ENCODE data around the gene LINGO3.
A peak's percentile ranks its signal among the peaks of the same experiment; 100 is the strongest.

LINGO3 gene

DNA sequence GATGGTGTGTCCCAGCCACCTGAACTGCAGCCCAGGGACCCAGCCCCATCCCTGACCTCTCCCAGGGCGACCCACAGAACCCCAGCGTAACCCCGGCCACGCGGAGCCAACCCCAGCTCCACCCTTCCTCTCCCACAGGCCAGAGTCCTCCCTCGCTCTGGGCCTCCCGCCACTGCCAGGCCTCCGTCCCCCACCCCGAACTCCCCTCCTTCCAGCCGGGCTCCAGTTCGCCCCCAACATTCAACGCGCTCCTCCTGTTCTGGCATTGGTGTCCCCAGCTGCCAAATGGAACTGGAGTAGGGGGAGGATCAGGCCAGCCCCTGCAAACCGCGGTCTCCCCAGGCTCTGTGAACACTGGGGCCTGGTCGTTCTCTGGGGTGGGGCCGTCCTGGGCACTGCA, 7.4 kb downstream of the LINGO3 start:
- TF ChIP-seq TAF1 (IDR thresholded peaks at IDR 0.05; ENCODE audit: low read depth, low read length) (no peak), POLR2AphosphoS5 (IDR thresholded peaks at IDR 0.05; ENCODE audit: low read depth, low read length) (no peak), SPI1 (IDR thresholded peaks at IDR 0.05; ENCODE audit: low read depth, low read length) (no peak), PAX5 (IDR thresholded peaks at IDR 0.05; ENCODE audit: insufficient read depth, low read length, severe bottlenecking) (no peak), POLR2A (IDR thresholded peaks at IDR 0.05; ENCODE audit: low read depth, low read length) (no peak; the same call in 1 of the 2 replicates), POU2F2 (IDR thresholded peaks at IDR 0.05; ENCODE audit: low read depth, low read length) (no peak)
- FAIRE-seq (no peak), DNase-seq (ENCODE audit: insufficient read length, low spot score) (no peak)

DNA sequence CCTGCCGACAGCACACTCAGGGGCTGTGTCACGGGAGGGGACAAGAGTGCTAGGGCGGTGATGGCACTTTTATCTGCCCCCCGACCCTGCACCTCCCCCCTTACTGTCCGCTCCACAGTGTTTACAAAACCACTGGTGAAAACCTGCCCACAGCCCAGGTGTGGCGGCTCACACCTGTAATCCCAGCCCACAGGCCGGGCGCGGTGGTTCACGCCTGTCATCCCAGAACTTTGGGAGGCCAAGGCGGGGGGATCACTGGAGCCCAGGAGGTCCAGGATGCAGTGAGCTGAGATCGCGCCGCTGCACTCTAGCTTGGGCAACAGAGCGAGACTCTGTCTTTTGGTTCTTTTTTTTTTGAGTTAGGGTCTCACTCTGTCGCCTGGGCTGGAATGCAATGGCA, 11.8 kb downstream of the LINGO3 start:
- TF ChIP-seq POU2F2 (IDR thresholded peaks at IDR 0.05; ENCODE audit: low read depth, low read length) (no peak), POLR2A (IDR thresholded peaks at IDR 0.05; ENCODE audit: low read depth, low read length) (no peak), SPI1 (IDR thresholded peaks at IDR 0.05; ENCODE audit: low read depth, low read length) (no peak), PAX5 (IDR thresholded peaks at IDR 0.05; ENCODE audit: insufficient read depth, low read length, severe bottlenecking) (no peak), POLR2AphosphoS5 (IDR thresholded peaks at IDR 0.05; ENCODE audit: low read depth, low read length) (peak; percentile 23; the same call in 1 of the 2 replicates)
- no peak for DNase-seq (ENCODE audit: insufficient read length, low spot score)
- no peak for FAIRE-seq

DNA sequence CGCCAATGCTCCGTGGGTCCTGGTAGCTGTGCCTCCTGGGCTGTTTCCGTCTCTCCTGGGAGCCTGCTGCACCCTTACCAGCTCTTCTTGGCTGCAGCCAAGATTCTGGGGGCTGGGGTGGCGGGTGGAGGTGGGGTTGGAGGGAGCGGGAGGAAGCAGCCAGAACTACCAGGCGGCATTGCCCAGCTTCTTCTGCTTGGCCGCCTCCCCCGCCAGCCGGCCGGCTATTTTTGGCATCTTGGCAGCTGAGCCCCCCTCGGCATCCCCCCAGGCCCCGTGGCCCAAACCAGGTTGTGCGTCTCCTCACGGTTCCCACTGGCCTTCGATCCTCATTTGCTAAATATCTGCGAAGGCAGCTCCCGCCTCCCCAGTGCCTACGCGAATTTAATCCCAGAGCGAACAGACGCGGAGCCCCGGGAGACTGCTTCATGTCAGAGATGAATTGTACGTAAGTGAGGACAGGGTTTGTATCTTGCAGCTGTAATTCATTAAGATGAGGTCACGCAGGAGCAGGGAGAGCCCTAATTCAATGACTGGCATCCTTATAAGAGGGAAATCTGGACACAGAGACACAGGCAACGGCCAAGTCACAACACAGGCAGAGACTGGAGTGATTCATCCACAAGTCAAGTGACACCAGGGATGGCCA, 13.1 kb downstream of the LINGO3 start:
- DNase-seq (ENCODE audit: insufficient read length, low spot score) (no peak), FAIRE-seq (no peak)
- TF ChIP-seq POU2F2 (IDR thresholded peaks at IDR 0.05; ENCODE audit: low read depth, low read length) (no peak), POLR2A (IDR thresholded peaks at IDR 0.05; ENCODE audit: low read depth, low read length) (no peak), POLR2AphosphoS5 (IDR thresholded peaks at IDR 0.05; ENCODE audit: low read depth, low read length) (no peak; the same call in 1 of the 2 replicates), SPI1 (IDR thresholded peaks at IDR 0.05; ENCODE audit: low read depth, low read length) (no peak), TAF1 (IDR thresholded peaks at IDR 0.05; ENCODE audit: low read depth, low read length) (no peak), PAX5 (IDR thresholded peaks at IDR 0.05; ENCODE audit: insufficient read depth, low read length, severe bottlenecking) (no peak)

DNA sequence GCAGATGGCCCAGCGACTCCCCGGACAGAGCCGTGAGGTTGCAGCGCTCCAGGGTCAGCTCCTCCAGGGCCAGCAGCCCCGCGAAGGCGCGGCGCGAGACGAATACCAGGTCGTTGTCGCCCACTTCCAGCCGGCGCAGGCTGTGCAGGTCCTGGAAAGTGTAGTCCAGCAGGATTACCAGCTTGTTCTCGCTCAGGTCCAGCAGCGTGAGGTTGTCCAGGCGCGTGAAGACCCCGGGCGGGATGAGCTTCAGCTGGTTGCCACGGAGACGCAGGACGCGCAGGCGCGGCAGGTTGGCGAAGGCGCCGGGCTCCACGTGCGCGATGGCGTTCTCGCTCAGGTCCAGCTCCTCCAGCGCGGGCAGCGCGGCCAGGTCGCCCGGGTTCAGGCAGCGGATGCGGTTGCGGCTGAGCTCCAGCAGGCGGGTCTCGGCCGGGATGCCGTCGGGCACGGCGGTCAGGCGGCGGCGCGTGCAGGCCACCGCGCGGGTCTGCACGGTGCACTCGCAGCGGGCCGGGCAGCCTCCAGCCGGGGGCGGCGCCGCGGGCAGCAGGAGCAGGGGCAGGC, 16.7 kb downstream of the LINGO3 start:
- DNase-seq (ENCODE audit: insufficient read length, low spot score), result no peak
- no peak for TF ChIP-seq PAX5 (IDR thresholded peaks at IDR 0.05; ENCODE audit: insufficient read depth, low read length, severe bottlenecking)
- TF ChIP-seq POLR2A (IDR thresholded peaks at IDR 0.05; ENCODE audit: low read depth, low read length), result no peak
- no peak for TF ChIP-seq POU2F2 (IDR thresholded peaks at IDR 0.05; ENCODE audit: low read depth, low read length)
- no peak for TF ChIP-seq SPI1 (IDR thresholded peaks at IDR 0.05; ENCODE audit: low read depth, low read length)
- TF ChIP-seq POLR2AphosphoS5 (IDR thresholded peaks at IDR 0.05; ENCODE audit: low read depth, low read length), result no peak; the same call in 1 of the 2 replicates
- TF ChIP-seq TAF1 (IDR thresholded peaks at IDR 0.05; ENCODE audit: low read depth, low read length), result no peak
- FAIRE-seq, result no peak

DNA sequence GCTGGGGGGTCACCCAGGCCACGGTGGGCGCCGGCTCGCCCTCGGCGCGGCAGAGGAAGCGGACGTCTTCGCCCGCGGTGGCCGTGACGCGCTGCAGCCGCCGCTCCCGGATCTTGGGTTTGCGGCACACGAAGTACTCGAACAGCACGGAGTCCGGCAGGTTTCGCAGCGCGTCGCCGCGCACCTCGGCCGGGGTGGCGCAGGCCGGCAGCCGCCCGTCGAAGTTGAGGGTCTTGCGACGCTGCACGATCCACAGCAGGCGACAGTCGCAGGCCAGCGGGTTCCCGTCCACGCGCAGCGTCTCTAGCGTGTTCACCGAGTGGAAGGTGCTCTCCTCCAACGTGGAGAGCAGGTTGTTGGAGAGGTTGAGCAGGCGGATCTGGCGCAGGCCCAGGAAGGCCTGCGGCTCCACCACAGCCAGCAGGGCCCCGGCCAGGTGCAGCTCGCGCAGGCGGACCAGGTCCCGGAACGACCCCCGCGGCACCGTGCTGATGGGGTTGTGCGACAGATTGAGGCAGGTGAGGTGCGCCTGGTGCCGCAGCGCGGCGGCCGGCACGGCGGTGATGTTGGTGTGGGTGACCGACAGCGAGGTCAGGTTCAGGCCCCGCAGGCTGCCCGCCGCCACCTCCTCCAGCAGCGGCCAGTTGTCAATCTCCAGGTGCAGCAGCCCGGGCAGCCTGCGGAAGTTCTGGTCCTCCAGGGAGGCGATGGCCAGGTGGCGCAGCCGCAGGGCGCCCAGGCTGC, 17.3 kb downstream of the LINGO3 start:
- DNase-seq (ENCODE audit: insufficient read length, low spot score), result no peak
- TF ChIP-seq TAF1 (IDR thresholded peaks at IDR 0.05; ENCODE audit: low read depth, low read length), result no peak
- peak; percentile 13; the same call in 1 of the 2 replicates for TF ChIP-seq POLR2A (IDR thresholded peaks at IDR 0.05; ENCODE audit: low read depth, low read length)
- FAIRE-seq, result no peak

DNA sequence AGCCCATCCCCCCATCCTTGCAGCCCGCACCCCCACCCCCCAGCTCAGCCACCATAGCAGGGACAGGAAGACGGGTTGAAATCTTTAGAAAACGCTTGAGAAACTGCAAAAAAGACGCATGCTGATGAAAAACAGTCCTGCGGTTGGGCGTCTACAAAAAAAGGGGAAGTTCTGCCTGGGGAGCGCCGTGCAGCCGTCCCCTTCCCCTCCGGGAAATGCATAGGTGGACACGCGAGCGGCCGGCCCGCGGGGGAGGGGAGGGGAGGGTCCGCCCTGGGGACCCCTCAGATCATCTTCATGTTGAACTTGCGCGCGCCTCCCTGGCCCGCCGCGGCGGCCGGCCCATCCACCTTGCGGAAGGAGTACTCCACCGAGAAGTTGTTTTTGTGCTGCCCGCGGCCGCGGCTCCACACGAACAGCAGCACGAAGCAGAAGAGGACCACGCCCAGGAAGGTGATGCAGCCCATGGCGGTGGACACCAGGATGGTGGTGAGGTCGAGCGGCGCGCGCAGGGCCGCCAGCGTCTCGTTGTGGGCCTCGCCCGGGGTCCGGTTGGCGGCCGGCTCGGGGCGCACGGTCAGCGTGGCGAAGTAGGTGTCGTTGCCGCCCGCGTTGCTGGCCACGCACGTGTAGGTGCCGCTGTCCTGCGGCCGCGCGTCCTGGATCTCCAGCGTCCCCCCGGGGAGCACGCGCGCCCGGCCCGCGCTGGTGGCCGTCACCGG, 18.1 kb downstream of the LINGO3 start:
- DNase-seq (ENCODE audit: insufficient read length, low spot score), result peak; percentile 86
- TF ChIP-seq SPI1 (IDR thresholded peaks at IDR 0.05; ENCODE audit: low read depth, low read length), result peak; percentile 85
- 0 out of 2 replicates have a peak, but pooled peaks have one; percentile 12 for TF ChIP-seq TAF1 (IDR thresholded peaks at IDR 0.05; ENCODE audit: low read depth, low read length)
- TF ChIP-seq POLR2AphosphoS5 (IDR thresholded peaks at IDR 0.05; ENCODE audit: low read depth, low read length), result no peak
- 0 out of 2 replicates have a peak, but pooled peaks have one; percentile 22 for TF ChIP-seq POLR2A (IDR thresholded peaks at IDR 0.05; ENCODE audit: low read depth, low read length)
- TF ChIP-seq PAX5 (IDR thresholded peaks at IDR 0.05; ENCODE audit: insufficient read depth, low read length, severe bottlenecking), result no peak
- peak; percentile 79; the same call in 1 of the 2 replicates for TF ChIP-seq POU2F2 (IDR thresholded peaks at IDR 0.05; ENCODE audit: low read depth, low read length)
- FAIRE-seq, result no peak

DNA sequence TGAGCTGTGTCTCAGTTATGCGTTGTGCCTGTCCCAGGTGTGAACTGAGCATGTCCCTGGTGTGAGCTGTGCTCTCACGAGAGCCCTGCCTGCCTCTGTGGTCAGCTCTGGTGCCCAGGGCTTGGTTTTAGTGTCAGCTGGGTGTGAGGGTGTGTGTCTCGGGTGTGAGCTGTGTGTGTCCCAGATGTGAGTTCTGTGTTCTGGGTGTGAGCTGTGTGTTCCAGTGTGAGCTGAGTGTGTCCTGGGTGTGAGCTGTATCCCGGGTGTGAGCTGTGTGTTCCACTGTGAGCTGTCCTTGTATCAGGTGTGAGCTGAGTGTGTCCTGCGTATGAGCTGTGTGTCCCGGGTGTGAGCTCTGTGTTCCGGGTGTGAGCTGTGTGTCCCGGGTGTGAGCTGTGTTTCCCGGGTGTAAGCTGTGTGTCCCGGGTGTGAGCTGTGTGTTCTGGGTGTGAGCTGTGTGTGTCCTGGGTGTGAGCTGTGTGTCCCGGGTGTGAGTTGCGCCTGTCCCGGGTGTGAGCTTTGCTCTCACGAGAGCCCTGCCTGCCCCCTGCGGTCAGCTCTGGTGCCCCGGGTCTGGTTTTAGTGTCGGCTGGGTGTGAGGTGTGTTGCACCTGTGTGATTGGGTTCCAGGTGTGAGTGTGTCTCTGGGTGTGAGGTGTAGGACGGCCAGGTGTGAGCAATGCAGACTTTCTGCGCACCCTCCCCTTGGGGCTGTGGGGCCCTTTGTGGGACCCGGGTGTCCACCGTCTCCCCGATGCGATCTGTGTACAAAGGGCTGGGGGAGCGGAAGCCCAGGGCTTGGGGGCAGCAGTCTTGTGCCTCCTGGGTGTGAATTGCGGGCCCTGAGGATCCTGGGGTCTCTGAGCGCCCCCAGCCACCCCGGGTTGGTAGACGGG, 18.9 kb downstream of the LINGO3 start:
- DNase-seq (ENCODE audit: insufficient read length, low spot score) (no peak), FAIRE-seq (peak; percentile 97)
- no peak for TF ChIP-seq SPI1 (IDR thresholded peaks at IDR 0.05; ENCODE audit: low read depth, low read length)
- 0 out of 2 replicates have a peak, but pooled peaks have one; percentile 4 for TF ChIP-seq POLR2AphosphoS5 (IDR thresholded peaks at IDR 0.05; ENCODE audit: low read depth, low read length)
- TF ChIP-seq POLR2A (IDR thresholded peaks at IDR 0.05; ENCODE audit: low read depth, low read length), result peak; percentile 57; the same call in 1 of the 2 replicates
- TF ChIP-seq POU2F2 (IDR thresholded peaks at IDR 0.05; ENCODE audit: low read depth, low read length), result no peak

DNA sequence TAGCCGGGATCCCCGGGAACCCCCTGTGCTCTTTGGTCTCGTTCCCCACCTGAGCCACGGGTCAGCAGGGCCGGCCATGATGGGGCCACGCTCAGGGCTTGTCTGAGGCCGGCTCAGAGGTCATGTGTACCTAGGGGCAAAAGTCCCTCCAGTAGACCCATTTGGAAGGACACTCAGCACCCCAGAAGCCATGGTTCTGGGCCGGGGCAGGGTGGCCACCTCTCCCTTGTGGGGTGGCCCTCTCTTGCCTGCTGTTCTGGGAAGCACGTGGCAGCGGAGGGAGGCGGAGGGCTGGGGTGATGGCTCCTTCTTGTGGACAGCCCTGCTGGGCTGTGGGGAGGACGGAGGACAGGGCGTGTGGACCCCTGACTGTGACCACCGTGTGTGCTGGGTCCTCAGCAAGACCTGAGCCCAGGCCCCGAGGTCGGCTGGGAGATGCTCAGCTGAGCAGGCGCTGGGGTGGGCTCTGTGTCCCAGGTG, 19.6 kb downstream of the LINGO3 start:
- no peak for DNase-seq (ENCODE audit: insufficient read length, low spot score)
- no peak for FAIRE-seq
- TF ChIP-seq POU2F2 (IDR thresholded peaks at IDR 0.05; ENCODE audit: low read depth, low read length) (no peak), TAF1 (IDR thresholded peaks at IDR 0.05; ENCODE audit: low read depth, low read length) (no peak), POLR2AphosphoS5 (IDR thresholded peaks at IDR 0.05; ENCODE audit: low read depth, low read length) (no peak; the same call in 1 of the 2 replicates), SPI1 (IDR thresholded peaks at IDR 0.05; ENCODE audit: low read depth, low read length) (no peak), PAX5 (IDR thresholded peaks at IDR 0.05; ENCODE audit: insufficient read depth, low read length, severe bottlenecking) (no peak), POLR2A (IDR thresholded peaks at IDR 0.05; ENCODE audit: low read depth, low read length) (no peak)

All from GM12891 (cell line).